ENCODE results near the gene CNDP1.

Gene CNDP1

GRCh38 chr18:74631623-74632350 lies 97.5 kb downstream of the CNDP1 start:
- no peak for DNase-seq

DNA sequence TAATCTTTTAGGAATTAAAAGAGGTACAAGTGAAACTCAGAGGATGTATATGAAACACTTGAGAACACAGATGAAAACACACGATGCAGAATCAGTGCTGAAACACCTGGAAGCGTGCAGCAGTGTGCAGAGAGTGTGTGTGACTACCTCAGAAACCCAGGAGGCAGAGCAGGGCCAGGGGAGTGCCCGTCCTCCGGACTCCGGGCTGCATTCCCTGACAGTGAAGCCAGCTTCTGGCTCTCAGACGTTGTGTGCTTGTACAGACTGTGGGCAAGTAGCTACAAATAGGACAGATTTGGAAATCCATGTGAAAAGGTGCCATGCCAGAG lies 98.0 kb downstream of the CNDP1 start:
- DNase-seq = no peak

GRCh38 chr18:74632856-74633255 lies 98.6 kb downstream of the CNDP1 start:
- DNase-seq = no peak

- no peak for DNase-seq
Observed at GRCh38 chr18:74633652-74634352, 99.5 kb downstream of the CNDP1 start.

GRCh38 chr18:74635224-74635975 lies 101.1 kb downstream of the CNDP1 start:
- no peak for DNase-seq

Data from effector CD8-positive, alpha-beta T cell (primary cell).